HG02588 (cell line): ENCODE results near the gene TMEM82.

ENCODE experiments used
- ATAC-seq: cut with Tn5 transposase; IDR thresholded peaks from one replicate; pipeline ENCODE4 v1.9.1; 2021; ENCODE audit warnings: mild to moderate bottlenecking, moderate library complexity; ENCODE audit not compliant: unreplicated experiment

Gene TMEM82

GRCh38 chr1:15719381-15720120 lies 22.7 kb upstream of the TMEM82 start:
- ATAC-seq, result no peak

- ATAC-seq, result no peak
These were observed 21.4 kb upstream of the TMEM82 start for GRCh38 chr1:15720861-15721260.

- no peak for ATAC-seq
These were observed 19.9 kb upstream of the TMEM82 start for GRCh38 chr1:15722411-15722810.

- no peak for ATAC-seq
These were observed 19.3 kb upstream of the TMEM82 start for GRCh38 chr1:15722836-15723532.

GRCh38 chr1:15723631-15724246 lies 18.6 kb upstream of the TMEM82 start:
- ATAC-seq, result no peak

GRCh38 chr1:15724949-15725880 lies 17.1 kb upstream of the TMEM82 start:
- ATAC-seq, result no peak

GRCh38 chr1:15726508-15726907 lies 15.8 kb upstream of the TMEM82 start:
- no peak for ATAC-seq

- no peak for ATAC-seq
These were observed 15.3 kb upstream of the TMEM82 start for GRCh38 chr1:15727021-15727420.

- ATAC-seq, result no peak
These were observed 14.9 kb upstream of the TMEM82 start for GRCh38 chr1:15727424-15727823.

GRCh38 chr1:15727866-15728534 lies 14.3 kb upstream of the TMEM82 start:
- ATAC-seq, result no peak

- ATAC-seq, result no peak
These were observed 13.2 kb upstream of the TMEM82 start for GRCh38 chr1:15728937-15729657.

GRCh38 chr1:15730423-15730822 lies 11.9 kb upstream of the TMEM82 start:
- no peak for ATAC-seq

GRCh38 chr1:15730936-15731335 lies 11.4 kb upstream of the TMEM82 start:
- no peak for ATAC-seq

- ATAC-seq, result no peak
These were observed 10.3 kb upstream of the TMEM82 start for GRCh38 chr1:15731735-15732685.

GRCh38 chr1:15732686-15733081 lies 9.6 kb upstream of the TMEM82 start:
- ATAC-seq, result no peak

GRCh38 chr1:15733218-15733725 lies 9.0 kb upstream of the TMEM82 start:
- no peak for ATAC-seq

- no peak for ATAC-seq
These were observed 8.5 kb upstream of the TMEM82 start for GRCh38 chr1:15733726-15734226.

GRCh38 chr1:15734296-15734695 lies 8.0 kb upstream of the TMEM82 start:
- ATAC-seq, result no peak
